IMR-90 (cell line): ENCODE results near the gene SLC23A1. TPM values are rescaled to one million over a fixed set of nuclear protein-coding genes. Genes with fewer than 3 reads are reported as not detected.

Experiments
- ATAC-seq: fragments of 200-7000 bp; cut with Tn5 transposase; 2 replicates; pipeline ENCODE4 v1.9.1; 2020; ENCODE audit warnings: low read depth, mild to moderate bottlenecking, moderate library complexity
- BruUV-seq: library from RNA; stranded (reverse); fragments of 400-500 nt; replicated peaks from 2 replicates; lab custom pipeline; 2021; lab: Mats Ljungman, UMichigan
- CTCF ChIA-PET: fragments of 300-600 bp; formaldehyde crosslinking; extraction: SDS; loops from one replicate; lab custom pipeline; 2021; ENCODE audit warnings: antibody characterized with exemption; lab: Yijun Ruan, JAX
- POLR2A ChIA-PET: fragments of 300-600 bp; sonication (Branson Sonifier 250); formaldehyde crosslinking; loops from one replicate; lab custom pipeline; 2022; ENCODE audit warnings: antibody characterized with exemption; ENCODE audit not compliant: unreplicated experiment; lab: Charles Lee
- DNase-seq: peaks from one replicate; pipeline ENCODE4 v3.0.0; 2013
- H2AFZ ChIP-seq: replicated peaks from 2 replicates; pipeline ENCODE3; 2013; ENCODE audit warnings: low read length, mild to moderate bottlenecking; ENCODE audit not compliant: poor library complexity
- H2AK5ac ChIP-seq: 2 replicates; pipeline ENCODE4 v1.6.1; 2013; ENCODE audit warnings: low read depth, low read length, inconsistent platforms
- H2AK9ac ChIP-seq: replicated peaks from 2 replicates; pipeline ENCODE3; 2013; ENCODE audit warnings: mild to moderate bottlenecking, low read depth, low read length, moderate library complexity; ENCODE audit not compliant: poor library complexity
- H2BK120ac ChIP-seq: 2 replicates; pipeline ENCODE4 v1.6.1; 2013; ENCODE audit warnings: low read depth, low read length, inconsistent platforms
- H2BK15ac ChIP-seq: 3 replicates; pipeline ENCODE4 v1.6.1; 2013; ENCODE audit warnings: low read depth, low read length, inconsistent platforms
- H2BK20ac ChIP-seq: 2 replicates; pipeline ENCODE4 v1.6.1; 2013; ENCODE audit warnings: low read depth, mild to moderate bottlenecking, inconsistent platforms, low read length, moderate library complexity
- H2BK5ac ChIP-seq: 2 replicates; pipeline ENCODE4 v1.6.1; 2013; ENCODE audit warnings: mild to moderate bottlenecking, low read depth, low read length, inconsistent platforms; ENCODE audit not compliant: poor library complexity, severe bottlenecking
- H3K14ac ChIP-seq: replicated peaks from 2 replicates; pipeline ENCODE4 v1.6.1; 2013; ENCODE audit warnings: low read depth, low read length, inconsistent platforms
- H3K18ac ChIP-seq: 2 replicates; pipeline ENCODE4 v1.6.1; 2013; ENCODE audit warnings: low read depth, low read length, control low read depth
- H3K23ac ChIP-seq: 2 replicates; pipeline ENCODE4 v1.6.1; 2013; ENCODE audit warnings: low read depth, low read length, inconsistent platforms
- H3K27ac ChIP-seq: 2 replicates; pipeline ENCODE4 v1.5.1; 2013; ENCODE audit warnings: mild to moderate bottlenecking, control low read depth, low read length; ENCODE audit not compliant: insufficient read depth
- H3K27me3 ChIP-seq: 2 replicates; pipeline ENCODE4 v1.6.1; 2013; ENCODE audit warnings: low read length; ENCODE audit not compliant: control insufficient read depth, insufficient read depth
- H3K36me3 ChIP-seq: 2 replicates; pipeline ENCODE4 v1.6.1; 2013; ENCODE audit warnings: low read length, mixed read lengths; ENCODE audit not compliant: control insufficient read depth, insufficient read depth
- H3K4ac ChIP-seq: 2 replicates; pipeline ENCODE4 v1.6.1; 2013; ENCODE audit warnings: low read depth, low read length, inconsistent platforms
- H3K4me1 ChIP-seq: 2 replicates; pipeline ENCODE4 v1.6.1; 2013; ENCODE audit warnings: low read length, mixed read lengths; ENCODE audit not compliant: control insufficient read depth, insufficient read depth
- H3K4me2 ChIP-seq: 2 replicates; pipeline ENCODE4 v1.6.1; 2013; ENCODE audit warnings: low read depth, mild to moderate bottlenecking, control low read depth, low read length, moderate library complexity
- H3K4me3 ChIP-seq: 2 replicates; pipeline ENCODE4 v1.5.1; 2013; ENCODE audit warnings: low read depth, mild to moderate bottlenecking, control low read depth, low read length, moderate library complexity; ENCODE audit not compliant: insufficient read depth
- H3K56ac ChIP-seq: 2 replicates; pipeline ENCODE4 v1.6.1; 2013; ENCODE audit warnings: low read length, inconsistent platforms; ENCODE audit not compliant: insufficient read depth; ENCODE audit errors: extremely low read depth
- H3K79me1 ChIP-seq, 2 experiments: 2 replicates each; pipeline ENCODE4 v1.6.1; 2013; ENCODE audit warnings: low read length in 2 of 2, inconsistent platforms in 1 of 2, low read depth in 1 of 2
- H3K9ac ChIP-seq: 2 replicates; pipeline ENCODE4 v1.6.1; 2013; ENCODE audit warnings: low read depth, low read length, control low read depth
- H3K9me1 ChIP-seq: 2 replicates; pipeline ENCODE4 v1.6.1; 2013; ENCODE audit warnings: low read length, inconsistent platforms; ENCODE audit not compliant: insufficient read depth
- H3K9me3 ChIP-seq: 2 replicates; pipeline ENCODE4 v1.6.1; 2013; ENCODE audit warnings: low read length; ENCODE audit not compliant: control insufficient read depth, insufficient read depth
- H4K20me1 ChIP-seq: 2 replicates; pipeline ENCODE4 v1.6.1; 2013; ENCODE audit warnings: low read length, inconsistent platforms; ENCODE audit not compliant: insufficient read depth
- H4K5ac ChIP-seq: 2 replicates; pipeline ENCODE4 v1.6.1; 2013; ENCODE audit warnings: mild to moderate bottlenecking, low read depth, low read length, control low read depth
- H4K8ac ChIP-seq, 2 experiments: 2 replicates each; pipeline ENCODE4 v1.6.1; 2013; ENCODE audit warnings: low read depth in 2 of 2, low read length in 2 of 2, control low read depth in 1 of 2, inconsistent platforms in 1 of 2
- H4K91ac ChIP-seq: 2 replicates; pipeline ENCODE4 v1.6.1; 2013; ENCODE audit warnings: low read depth, low read length, inconsistent platforms; ENCODE audit not compliant: insufficient read depth
- BHLHE40 ChIP-seq: fragments of 150-350 bp; IDR thresholded peaks from 2 replicates; pipeline ENCODE4 v1.6.1; 2016; ENCODE audit warnings: mild to moderate bottlenecking, low read depth, low read length
- CEBPB ChIP-seq: IDR thresholded peaks from 2 replicates; pipeline ENCODE4 v1.6.1; 2012; ENCODE audit warnings: low read depth, low read length, improper control_type of control experiment
- CHD1 ChIP-seq: IDR thresholded peaks from 2 replicates; pipeline ENCODE4 v1.6.1; 2012; ENCODE audit warnings: low read depth, low read length, improper control_type of control experiment
- ELK1 ChIP-seq: fragments of 150-350 bp; IDR thresholded peaks from 2 replicates; pipeline ENCODE4 v1.6.1; 2016; ENCODE audit warnings: low read depth, mild to moderate bottlenecking, low read length, moderate library complexity, borderline replicate concordance
- MAFK ChIP-seq: IDR thresholded peaks from 2 replicates; pipeline ENCODE4 v1.6.1; 2012; ENCODE audit warnings: low read depth, low read length, improper control_type of control experiment
- NFE2L2 ChIP-seq: fragments of 150-350 bp; IDR thresholded peaks from 2 replicates; pipeline ENCODE4 v1.6.1; 2016; ENCODE audit warnings: low read depth, mild to moderate bottlenecking, low read length
- RCOR1 ChIP-seq: IDR thresholded peaks from 2 replicates; pipeline ENCODE4 v1.6.1; 2012; ENCODE audit warnings: mild to moderate bottlenecking, low read length, improper control_type of control experiment; ENCODE audit not compliant: insufficient replicate concordance
- RFX5 ChIP-seq: IDR thresholded peaks from 2 replicates; pipeline ENCODE4 v1.8.0; 2012; ENCODE audit warnings: low read depth, mild to moderate bottlenecking, low read length, moderate library complexity
- SMC3 ChIP-seq: fragments of 150-350 bp; IDR thresholded peaks from 2 replicates; pipeline ENCODE4 v1.6.1; 2016; ENCODE audit warnings: low read depth, mild to moderate bottlenecking, antibody characterized with exemption, low read length, moderate library complexity
- USF2 ChIP-seq: fragments of 150-350 bp; IDR thresholded peaks from 2 replicates; pipeline ENCODE4 v1.6.1; 2017; ENCODE audit warnings: mild to moderate bottlenecking, antibody characterized with exemption, low read length, low read depth
- WGBS, 2 experiments: methylation state at CpG; one replicate each; pipeline versions ENCODE4 v1.1.5 to v1.1.7; 2013; ENCODE audit warnings: missing lambda C conversion rate in 2 of 2; ENCODE audit not compliant: insufficient read length in 1 of 2; ENCODE audit errors: extremely low coverage in 2 of 2; 5-methylcytosine and 5-hydroxymethylcytosine counted together
- dilution Hi-C: fragments of 300-500 bp; cut with HindIII; formaldehyde crosslinking; loops from one replicate; pipeline ENCODE4 v1.14.3; 2018; ENCODE audit warnings: low sequenced_read_pairs; ENCODE audit not compliant: unreplicated experiment
- in situ Hi-C: fragments of 300-500 bp; cut with MboI; formaldehyde crosslinking; loops from 3 replicates; pipeline ENCODE4 v1.14.3; 2019; ENCODE audit warnings: low sequenced_read_pairs, inconsistent platforms, mixed read lengths
- intact Hi-C: fragments of 100-400 bp; cut with micrococcal nuclease; formaldehyde crosslinking; loops from 2 replicates; pipeline ENCODE4 v1.10.0; 2022
- polyA plus RNA-seq, 3 experiments: library from polyadenylated mRNA; depleted of rRNA; stranded (reverse); fragments of >200 nt; gene quantifications; 2 replicates each; pipeline ENCODE4 v1.2.3, GENCODE V29; 2012; ENCODE audit warnings: low replicate concordance in 1 of 3
- total RNA-seq: library from RNA; depleted of rRNA; stranded (reverse); fragments of >200 nt; gene quantifications from 2 replicates; pipeline ENCODE4 v1.2.3, GENCODE V29; 2012

SLC23A1 gene
- total and polyA plus RNA-seq, 2 of the 4 experiments (the other 2 are of a cell fraction), result not detected

- TF ChIP-seq CEBPB, result no peak
Measured at GRCh38 chr5:139381837-139382761, 998 bp downstream of the SLC23A1 start (continued).

- CTCF ChIA-PET, result no interaction called here
- no peak overlapping the region for H3K4ac ChIP-seq
Measured at GRCh38 chr5:139379626-139380449, 3.3 kb downstream of the SLC23A1 start.

More at GRCh38 chr5:139379626-139380449, 3.3 kb downstream of the SLC23A1 start:
- Histone ChIP-seq H3K9me1 (peaks cover 4% of the 10 kb centered on the region; the same call in 1 of the 2 replicates), H3K27ac (no peak overlapping the region), H3K79me1 (no peaks in the 10 kb centered on the region), H2AK9ac (no peak overlapping the region), H4K8ac (no peak overlapping the region), H4K20me1 (no peaks in the 10 kb centered on the region), H3K18ac (no peak overlapping the region), H3K56ac (no peak overlapping the region), H2AK5ac (no peak overlapping the region), H2BK20ac (no peak overlapping the region), H3K9me3 (no peaks in the 10 kb centered on the region), H2BK5ac (no peak overlapping the region), H3K36me3 (peaks cover 8% of the 10 kb centered on the region; the same call in 1 of the 2 replicates), H3K4me3 (no peak overlapping the region), H3K4me1 (peaks cover 3% of the 10 kb centered on the region; the same call in 1 of the 2 replicates), H3K27me3 (no peaks in the 10 kb centered on the region), H2BK120ac (no peak overlapping the region), H4K91ac (no peak overlapping the region), H4K5ac (no peak overlapping the region), H3K4me2 (no peak overlapping the region), H3K14ac (no peak overlapping the region), H2BK15ac (no peak overlapping the region), H2AFZ (no peak overlapping the region), H3K9ac (no peak overlapping the region), H3K23ac (no peak overlapping the region)
- 93% methylated on average over 10 of the region's 15 CpGs; no CpG with 5 or more reads in 1 of the 2 experiments for WGBS, 2 experiments
- intact Hi-C loops (no loop called here), dilution Hi-C loops (no loop called here), in situ Hi-C loops (no loop called here)
- BruUV-seq, result no TSS peak
- TF ChIP-seq MAFK, result no peak
- no peak for TF ChIP-seq RFX5
- TF ChIP-seq ELK1, result no peak
- TF ChIP-seq USF2, result no peak
- TF ChIP-seq BHLHE40, result no peak
- no peak for TF ChIP-seq CEBPB
- no peak for TF ChIP-seq NFE2L2
- no peak for TF ChIP-seq RCOR1
- TF ChIP-seq CHD1, result no peak
- no peak for TF ChIP-seq SMC3
- no peak for ATAC-seq
- POLR2A ChIA-PET, result no interaction called here
- no peak for DNase-seq
